ENCODE measurements around the gene ZNF532.

Gene ZNF532

GRCh38 chr18:58886431-58886830 is 21.8 kb downstream of the ZNF532 start:
- H3K4me3 ChIP-seq (ENCODE audit: insufficient read length, low read depth) = no peak overlapping the region
- H3K36me3 ChIP-seq (ENCODE audit: insufficient read depth, insufficient read length, low read length) = peaks cover 29% of the 10 kb centered on the region
- H3K27me3 ChIP-seq (ENCODE audit: insufficient read depth, insufficient read length) = no peaks in the 10 kb centered on the region
- H3K9ac ChIP-seq (ENCODE audit: insufficient read length, low read depth) = no peak overlapping the region
- DNase-seq (ENCODE audit: low read depth, low spot score) = no peak
- no peak for TF ChIP-seq ZNF274 (IDR thresholded peaks at IDR 0.05; ENCODE audit: low read depth, low read length)
- no peaks in the 10 kb centered on the region for H3K9me3 ChIP-seq (ENCODE audit: insufficient read depth, low read length)
- no peaks in the 10 kb centered on the region for H3K4me1 ChIP-seq (ENCODE audit: insufficient read depth, insufficient read length)

- no peaks in the 10 kb centered on the region for H3K9me3 ChIP-seq (ENCODE audit: insufficient read depth, low read length)
- H3K4me3 ChIP-seq (ENCODE audit: insufficient read length, low read depth) = no peak overlapping the region
- no peaks in the 10 kb centered on the region for H3K27me3 ChIP-seq (ENCODE audit: insufficient read depth, insufficient read length)
- TF ChIP-seq SUZ12 (IDR thresholded peaks at IDR 0.05; ENCODE audit: extremely low read depth, insufficient read depth, insufficient read length) = no peak
- no peak for TF ChIP-seq ZNF274 (IDR thresholded peaks at IDR 0.05; ENCODE audit: low read depth, low read length)
- TF ChIP-seq YY1 (IDR thresholded peaks at IDR 0.05; ENCODE audit: insufficient read depth, insufficient read length) = no peak
- no peak overlapping the region for H3K9ac ChIP-seq (ENCODE audit: insufficient read length, low read depth)
- peaks cover 23% of the 10 kb centered on the region for H3K36me3 ChIP-seq (ENCODE audit: insufficient read depth, insufficient read length, low read length)
- no peaks in the 10 kb centered on the region for H3K4me1 ChIP-seq (ENCODE audit: insufficient read depth, insufficient read length)
- no peak for DNase-seq (ENCODE audit: low read depth, low spot score)
Measured at GRCh38 chr18:58886864-58887612, 22.4 kb downstream of the ZNF532 start.

- DNase-seq (ENCODE audit: low read depth, low spot score) = no peak
- TF ChIP-seq ZNF274 (IDR thresholded peaks at IDR 0.05; ENCODE audit: low read depth, low read length) (no peak), SUZ12 (IDR thresholded peaks at IDR 0.05; ENCODE audit: extremely low read depth, insufficient read depth, insufficient read length) (no peak), YY1 (IDR thresholded peaks at IDR 0.05; ENCODE audit: insufficient read depth, insufficient read length) (no peak)
Measured at GRCh38 chr18:58887613-58887963, 22.9 kb downstream of the ZNF532 start.

GRCh38 chr18:58891776-58892175 is 27.1 kb downstream of the ZNF532 start:
- Histone ChIP-seq H3K9me3 (ENCODE audit: insufficient read depth, low read length) (no peaks in the 10 kb centered on the region), H3K27me3 (ENCODE audit: insufficient read depth, insufficient read length) (no peaks in the 10 kb centered on the region), H3K36me3 (ENCODE audit: insufficient read depth, insufficient read length, low read length) (peaks cover 27% of the 10 kb centered on the region), H3K9ac (ENCODE audit: insufficient read length, low read depth) (no peak overlapping the region), H3K4me1 (ENCODE audit: insufficient read depth, insufficient read length) (no peaks in the 10 kb centered on the region), H3K4me3 (ENCODE audit: insufficient read length, low read depth) (no peak overlapping the region)
- TF ChIP-seq SUZ12 (IDR thresholded peaks at IDR 0.05; ENCODE audit: extremely low read depth, insufficient read depth, insufficient read length) (no peak), ZNF274 (IDR thresholded peaks at IDR 0.05; ENCODE audit: low read depth, low read length) (no peak), YY1 (IDR thresholded peaks at IDR 0.05; ENCODE audit: insufficient read depth, insufficient read length) (no peak)
- DNase-seq (ENCODE audit: low read depth, low spot score) = no peak

More at GRCh38 chr18:58887613-58887963, 22.9 kb downstream of the ZNF532 start:
- Histone ChIP-seq H3K9me3 (ENCODE audit: insufficient read depth, low read length) (no peaks in the 10 kb centered on the region), H3K27me3 (ENCODE audit: insufficient read depth, insufficient read length) (no peaks in the 10 kb centered on the region), H3K9ac (ENCODE audit: insufficient read length, low read depth) (no peak overlapping the region), H3K4me1 (ENCODE audit: insufficient read depth, insufficient read length) (no peaks in the 10 kb centered on the region), H3K4me3 (ENCODE audit: insufficient read length, low read depth) (no peak overlapping the region), H3K36me3 (ENCODE audit: insufficient read depth, insufficient read length, low read length) (peaks cover 22% of the 10 kb centered on the region)

GRCh38 chr18:58892488-58892887 is 27.8 kb downstream of the ZNF532 start:
- no peaks in the 10 kb centered on the region for H3K9me3 ChIP-seq (ENCODE audit: insufficient read depth, low read length)
- TF ChIP-seq ZNF274 (IDR thresholded peaks at IDR 0.05; ENCODE audit: low read depth, low read length) (no peak), YY1 (IDR thresholded peaks at IDR 0.05; ENCODE audit: insufficient read depth, insufficient read length) (no peak), SUZ12 (IDR thresholded peaks at IDR 0.05; ENCODE audit: extremely low read depth, insufficient read depth, insufficient read length) (no peak)
- H3K36me3 ChIP-seq (ENCODE audit: insufficient read depth, insufficient read length, low read length) = peaks cover 24% of the 10 kb centered on the region
- no peak for DNase-seq (ENCODE audit: low read depth, low spot score)
- H3K9ac ChIP-seq (ENCODE audit: insufficient read length, low read depth) = no peak overlapping the region
- H3K4me1 ChIP-seq (ENCODE audit: insufficient read depth, insufficient read length) = no peaks in the 10 kb centered on the region
- no peaks in the 10 kb centered on the region for H3K27me3 ChIP-seq (ENCODE audit: insufficient read depth, insufficient read length)
- H3K4me3 ChIP-seq (ENCODE audit: insufficient read length, low read depth) = no peak overlapping the region

GRCh38 chr18:58893388-58894099 is 28.9 kb downstream of the ZNF532 start:
- H3K4me1 ChIP-seq (ENCODE audit: insufficient read depth, insufficient read length) = no peaks in the 10 kb centered on the region
- peaks cover 26% of the 10 kb centered on the region for H3K36me3 ChIP-seq (ENCODE audit: insufficient read depth, insufficient read length, low read length)
- no peaks in the 10 kb centered on the region for H3K27me3 ChIP-seq (ENCODE audit: insufficient read depth, insufficient read length)
- H3K9ac ChIP-seq (ENCODE audit: insufficient read length, low read depth) = no peak overlapping the region
- TF ChIP-seq SUZ12 (IDR thresholded peaks at IDR 0.05; ENCODE audit: extremely low read depth, insufficient read depth, insufficient read length) (no peak), YY1 (IDR thresholded peaks at IDR 0.05; ENCODE audit: insufficient read depth, insufficient read length) (no peak), ZNF274 (IDR thresholded peaks at IDR 0.05; ENCODE audit: low read depth, low read length) (no peak)
- H3K9me3 ChIP-seq (ENCODE audit: insufficient read depth, low read length) = no peaks in the 10 kb centered on the region
- DNase-seq (ENCODE audit: low read depth, low spot score) = no peak
- no peak overlapping the region for H3K4me3 ChIP-seq (ENCODE audit: insufficient read length, low read depth)

- Histone ChIP-seq H3K4me3 (ENCODE audit: insufficient read length, low read depth) (no peak overlapping the region), H3K36me3 (ENCODE audit: insufficient read depth, insufficient read length, low read length) (peaks cover 37% of the 10 kb centered on the region), H3K9ac (ENCODE audit: insufficient read length, low read depth) (no peak overlapping the region), H3K27me3 (ENCODE audit: insufficient read depth, insufficient read length) (no peaks in the 10 kb centered on the region), H3K9me3 (ENCODE audit: insufficient read depth, low read length) (no peaks in the 10 kb centered on the region), H3K4me1 (ENCODE audit: insufficient read depth, insufficient read length) (no peaks in the 10 kb centered on the region)
- DNase-seq (ENCODE audit: low read depth, low spot score) = no peak
- TF ChIP-seq SUZ12 (IDR thresholded peaks at IDR 0.05; ENCODE audit: extremely low read depth, insufficient read depth, insufficient read length) (no peak), ZNF274 (IDR thresholded peaks at IDR 0.05; ENCODE audit: low read depth, low read length) (no peak), YY1 (IDR thresholded peaks at IDR 0.05; ENCODE audit: insufficient read depth, insufficient read length) (no peak)
Measured at GRCh38 chr18:58894930-58895329, 30.3 kb downstream of the ZNF532 start.

Data from NT2/D1 (cell line).